Measurements from ENCODE around the gene DOCK7.

DNA sequence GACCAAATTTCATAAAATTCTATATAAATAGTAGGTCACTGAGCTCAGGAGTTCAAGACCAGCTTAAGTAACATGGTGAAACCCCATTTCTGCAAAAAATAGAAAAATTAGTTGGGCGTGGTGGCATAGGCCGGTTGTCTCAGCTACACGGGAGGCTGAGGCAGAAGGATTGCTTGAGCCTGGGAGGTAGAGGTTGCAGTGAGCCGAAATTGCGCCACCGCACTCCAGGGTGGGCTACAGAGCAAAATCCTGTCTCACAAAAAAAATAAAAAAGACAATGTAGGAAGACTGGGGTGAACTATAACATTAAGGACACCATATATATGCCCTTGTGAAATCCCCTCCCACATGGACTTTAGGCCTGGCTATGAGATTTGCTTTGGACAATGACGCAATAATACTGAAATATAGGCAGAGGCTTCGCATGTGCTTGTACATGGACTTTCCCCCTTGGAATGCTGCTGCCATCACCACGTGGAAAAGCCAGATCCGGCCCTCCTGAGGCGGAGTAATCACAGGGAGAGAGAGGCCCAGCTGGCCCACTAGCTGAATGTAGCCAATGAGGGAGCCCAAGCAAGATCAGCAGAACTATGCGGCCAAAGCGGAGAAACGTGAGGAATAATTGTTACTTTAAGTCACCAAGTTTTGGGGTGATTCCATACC, 264.5 kb downstream of the DOCK7 start:
- TF ChIP-seq, protein P1, sequence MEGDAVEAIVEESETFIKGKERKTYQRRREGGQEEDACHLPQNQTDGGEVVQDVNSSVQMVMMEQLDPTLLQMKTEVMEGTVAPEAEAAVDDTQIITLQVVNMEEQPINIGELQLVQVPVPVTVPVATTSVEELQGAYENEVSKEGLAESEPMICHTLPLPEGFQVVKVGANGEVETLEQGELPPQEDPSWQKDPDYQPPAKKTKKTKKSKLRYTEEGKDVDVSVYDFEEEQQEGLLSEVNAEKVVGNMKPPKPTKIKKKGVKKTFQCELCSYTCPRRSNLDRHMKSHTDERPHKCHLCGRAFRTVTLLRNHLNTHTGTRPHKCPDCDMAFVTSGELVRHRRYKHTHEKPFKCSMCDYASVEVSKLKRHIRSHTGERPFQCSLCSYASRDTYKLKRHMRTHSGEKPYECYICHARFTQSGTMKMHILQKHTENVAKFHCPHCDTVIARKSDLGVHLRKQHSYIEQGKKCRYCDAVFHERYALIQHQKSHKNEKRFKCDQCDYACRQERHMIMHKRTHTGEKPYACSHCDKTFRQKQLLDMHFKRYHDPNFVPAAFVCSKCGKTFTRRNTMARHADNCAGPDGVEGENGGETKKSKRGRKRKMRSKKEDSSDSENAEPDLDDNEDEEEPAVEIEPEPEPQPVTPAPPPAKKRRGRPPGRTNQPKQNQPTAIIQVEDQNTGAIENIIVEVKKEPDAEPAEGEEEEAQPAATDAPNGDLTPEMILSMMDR (IDR thresholded peaks at IDR 0.05) = no peak
- no peak for TF ChIP-seq EP300 (IDR thresholded peaks at IDR 0.05)

Data from ovary (tissue), 3 donors.